Bronchial epithelial cell (primary cell): Measurements from ENCODE around the gene DUSP22. TPM values are rescaled to one million over a fixed set of nuclear protein-coding genes. Genes with fewer than 3 reads are reported as not detected.

ENCODE experiments used
- DNase-seq: peaks from one replicate; pipeline ENCODE4 v3.0.0-alpha.2; 2010; ENCODE audit warnings: low read depth
- FAIRE-seq: peaks from 2 replicates; lab custom pipeline; 2011; peaks lifted over from hg19 to GRCh38; lab: Jason Lieb, UNC
- H3K27me3 ChIP-seq: 2 replicates; pipeline ENCODE4 v1.5.1; 2011; ENCODE audit warnings: low read length; ENCODE audit not compliant: control insufficient read depth, insufficient read depth
- H3K36me3 ChIP-seq: 2 replicates; pipeline ENCODE4 v1.5.1; 2011; ENCODE audit warnings: low read length; ENCODE audit not compliant: control insufficient read depth, insufficient read depth
- H3K4me3 ChIP-seq: 2 replicates; pipeline ENCODE4 v1.5.1; 2011; ENCODE audit warnings: mild to moderate bottlenecking, low read depth, low read length, control low read depth
- total RNA-seq: library from RNA; depleted of rRNA; stranded (reverse); fragments of >200 nt; gene quantifications from 2 replicates; pipeline ENCODE4 v1.2.1, GENCODE V29; 2014
- TF ChIP-seq, protein P1 (sequence below): IDR thresholded peaks from 2 replicates; pipeline ENCODE4 v1.5.1; 2011; ENCODE audit warnings: mild to moderate bottlenecking, moderate library complexity, low read length, control low read depth, inconsistent platforms; ENCODE audit not compliant: insufficient read depth, severe bottlenecking

The DUSP22 gene
- total RNA-seq, 1 donor from 2014 or later, result 33.7 TPM

DNA sequence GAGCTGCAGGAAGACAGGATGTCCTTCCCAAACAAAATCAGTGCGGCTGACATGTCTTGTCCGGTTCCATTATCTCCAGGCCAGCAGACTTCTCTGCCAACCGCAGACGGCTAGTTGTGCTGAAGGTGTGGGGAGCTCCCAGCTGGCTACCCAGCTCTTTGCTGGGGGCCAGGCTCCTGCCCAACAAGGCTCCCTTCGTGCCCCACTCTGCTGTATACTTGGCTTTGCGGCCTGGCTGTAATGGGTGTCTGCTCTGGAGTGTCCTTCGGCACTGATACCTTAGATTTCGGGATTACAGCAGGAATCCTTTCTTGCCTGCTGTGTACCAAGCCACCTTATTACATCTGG lies 50.5 kb downstream of the DUSP22 start:
- FAIRE-seq, result no peak
- TF ChIP-seq, protein P1, sequence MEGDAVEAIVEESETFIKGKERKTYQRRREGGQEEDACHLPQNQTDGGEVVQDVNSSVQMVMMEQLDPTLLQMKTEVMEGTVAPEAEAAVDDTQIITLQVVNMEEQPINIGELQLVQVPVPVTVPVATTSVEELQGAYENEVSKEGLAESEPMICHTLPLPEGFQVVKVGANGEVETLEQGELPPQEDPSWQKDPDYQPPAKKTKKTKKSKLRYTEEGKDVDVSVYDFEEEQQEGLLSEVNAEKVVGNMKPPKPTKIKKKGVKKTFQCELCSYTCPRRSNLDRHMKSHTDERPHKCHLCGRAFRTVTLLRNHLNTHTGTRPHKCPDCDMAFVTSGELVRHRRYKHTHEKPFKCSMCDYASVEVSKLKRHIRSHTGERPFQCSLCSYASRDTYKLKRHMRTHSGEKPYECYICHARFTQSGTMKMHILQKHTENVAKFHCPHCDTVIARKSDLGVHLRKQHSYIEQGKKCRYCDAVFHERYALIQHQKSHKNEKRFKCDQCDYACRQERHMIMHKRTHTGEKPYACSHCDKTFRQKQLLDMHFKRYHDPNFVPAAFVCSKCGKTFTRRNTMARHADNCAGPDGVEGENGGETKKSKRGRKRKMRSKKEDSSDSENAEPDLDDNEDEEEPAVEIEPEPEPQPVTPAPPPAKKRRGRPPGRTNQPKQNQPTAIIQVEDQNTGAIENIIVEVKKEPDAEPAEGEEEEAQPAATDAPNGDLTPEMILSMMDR, result no peak
- DNase-seq, result no peak
- Histone ChIP-seq H3K27me3 (no peaks in the 10 kb centered on the region), H3K36me3 (peaks cover 6% of the 10 kb centered on the region), H3K4me3 (no peak overlapping the region)

DNA sequence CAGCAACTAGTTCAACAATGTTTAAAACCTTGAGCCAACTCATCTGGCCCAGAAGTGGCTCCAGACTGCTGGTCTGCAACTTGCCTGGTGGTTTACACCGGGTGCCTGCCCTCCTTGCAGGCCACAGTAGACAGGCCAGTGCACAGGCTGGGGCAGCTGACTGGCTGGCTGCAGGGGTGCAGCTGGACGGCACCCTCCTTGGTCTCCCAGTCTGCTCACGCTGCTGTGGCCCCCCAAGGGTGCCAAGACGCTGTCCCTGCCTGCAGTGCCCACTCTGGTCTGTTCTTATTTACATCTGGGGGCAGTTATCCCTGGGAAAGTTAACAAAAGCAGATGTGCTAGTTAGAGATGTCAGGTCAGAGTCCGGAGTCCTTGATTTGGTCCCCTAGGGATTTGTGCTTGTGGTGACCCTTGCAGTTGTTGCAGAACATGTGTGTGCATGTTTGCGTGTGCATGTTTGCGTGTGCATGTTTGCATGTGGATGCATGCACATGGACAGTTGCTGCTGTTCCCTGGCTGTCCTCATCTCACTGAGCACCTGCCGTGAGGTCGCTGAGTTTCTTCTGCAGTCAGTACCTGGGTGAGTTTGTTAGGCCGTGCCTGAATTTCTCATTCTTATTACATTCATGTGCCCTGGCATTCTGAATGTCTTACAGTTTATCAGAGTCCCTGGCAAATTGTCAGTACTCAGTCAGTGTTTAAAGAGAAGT lies 51.1 kb downstream of the DUSP22 start:
- H3K4me3 ChIP-seq, result no peak overlapping the region
- TF ChIP-seq, protein P1, result no peak
- DNase-seq (no peak), FAIRE-seq (peak; percentile 90)
- H3K36me3 ChIP-seq, result peaks cover 9% of the 10 kb centered on the region
- H3K27me3 ChIP-seq, result no peaks in the 10 kb centered on the region

DNA sequence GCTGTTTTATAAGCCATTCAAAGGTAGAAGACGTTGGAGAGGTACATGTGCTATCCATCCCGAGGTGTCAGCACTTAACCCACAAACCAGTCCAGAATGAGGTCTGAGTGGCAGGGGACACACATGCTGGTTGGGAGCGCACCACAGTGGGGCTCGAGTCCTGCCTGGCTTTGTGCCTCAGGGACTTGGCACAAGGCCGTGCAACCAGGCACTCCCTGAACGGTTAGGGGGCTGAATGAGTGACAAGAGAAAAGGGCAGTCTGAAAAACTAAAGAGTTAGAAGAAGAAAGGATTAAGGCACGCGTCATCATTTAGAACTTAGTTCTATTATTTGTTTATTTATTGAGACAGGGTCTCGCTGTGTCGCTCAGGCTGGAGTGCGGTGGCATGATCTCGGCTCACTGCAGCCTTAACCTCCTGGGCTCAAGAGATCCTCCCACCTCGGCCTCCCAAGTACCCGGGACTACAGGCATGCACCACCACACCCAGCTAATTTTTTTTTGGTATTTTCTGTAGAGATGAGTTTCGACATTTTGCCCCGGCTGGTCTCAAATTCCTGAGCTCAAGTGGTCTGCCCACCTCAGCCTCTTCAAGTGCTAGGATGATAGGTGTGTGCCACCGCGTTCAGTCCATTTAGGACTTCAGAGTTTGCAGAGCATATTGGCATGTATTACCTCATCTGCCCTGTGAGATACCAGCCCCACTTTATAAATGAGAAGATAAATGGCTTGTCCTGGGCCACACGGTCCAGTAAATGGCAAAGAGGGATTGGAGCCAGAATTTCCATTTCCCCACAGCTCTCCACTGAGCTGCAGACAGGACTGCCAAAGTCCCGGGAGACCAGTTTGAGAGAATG lies 51.9 kb downstream of the DUSP22 start:
- Histone ChIP-seq H3K4me3 (no peak overlapping the region), H3K27me3 (no peaks in the 10 kb centered on the region), H3K36me3 (peaks cover 9% of the 10 kb centered on the region)
- no peak for DNase-seq
- FAIRE-seq, result no peak
- TF ChIP-seq, protein P1, result no peak

DNA sequence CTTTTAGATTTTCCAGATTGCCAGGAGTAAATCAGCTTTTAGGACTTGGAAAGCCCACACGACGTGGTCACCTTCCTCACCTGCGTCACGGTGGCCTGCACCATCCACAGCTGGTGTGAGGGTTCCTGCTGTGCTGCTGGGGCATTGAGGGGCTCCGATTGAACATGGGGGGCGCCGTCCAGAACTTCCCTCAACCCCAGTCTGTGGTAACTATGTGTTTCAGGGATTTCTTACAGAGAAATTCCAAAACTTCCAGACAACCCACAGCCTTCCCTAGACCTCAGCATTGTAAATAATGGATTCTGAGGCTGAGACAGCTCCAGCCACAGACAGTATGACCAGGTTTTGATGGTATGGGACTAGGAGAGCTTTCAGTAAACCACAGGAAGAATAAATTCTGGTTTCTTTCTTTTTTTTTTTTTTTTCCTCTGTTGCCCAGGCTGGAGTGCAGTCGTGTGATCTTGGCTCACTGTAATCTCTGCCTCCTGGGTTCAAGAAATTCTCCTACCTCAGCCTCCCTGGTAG lies 52.6 kb downstream of the DUSP22 start:
- H3K27me3 ChIP-seq, result no peaks in the 10 kb centered on the region
- FAIRE-seq, result no peak
- TF ChIP-seq, protein P1, result no peak
- H3K4me3 ChIP-seq, result no peak overlapping the region
- H3K36me3 ChIP-seq, result peaks cover 9% of the 10 kb centered on the region
- no peak for DNase-seq

DNA sequence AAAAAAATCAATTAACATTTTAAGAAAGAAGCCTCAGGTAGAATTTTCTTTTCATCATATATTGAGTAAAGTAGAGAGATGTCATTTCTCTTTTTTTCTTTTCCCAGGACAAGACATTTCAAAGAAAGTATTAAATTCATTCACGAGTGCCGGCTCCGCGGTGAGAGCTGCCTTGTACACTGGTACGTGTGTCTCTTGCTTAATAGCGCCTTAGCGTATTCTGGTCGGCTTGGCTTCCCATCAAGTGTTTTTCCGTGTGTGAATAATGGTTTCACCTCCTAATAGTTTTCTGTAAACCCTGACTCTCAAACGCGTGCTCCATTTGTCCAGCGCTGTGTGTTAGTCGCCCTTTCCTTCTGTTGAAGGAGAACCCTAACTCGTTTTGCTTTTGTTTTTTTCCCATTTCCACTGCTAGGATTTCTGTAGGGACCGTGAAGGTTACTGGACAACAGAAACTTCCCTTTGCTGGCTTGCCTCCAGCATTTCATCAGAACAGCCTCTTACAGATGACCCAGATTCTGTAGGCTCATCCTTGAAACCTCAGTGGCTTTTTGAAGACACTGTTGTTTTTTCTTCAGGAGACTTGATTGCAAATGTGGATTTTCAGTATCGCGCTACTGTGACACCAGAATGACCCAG lies 53.6 kb downstream of the DUSP22 start:
- DNase-seq (no peak), FAIRE-seq (no peak)
- H3K27me3 ChIP-seq, result no peaks in the 10 kb centered on the region
- peaks cover 9% of the 10 kb centered on the region for H3K36me3 ChIP-seq
- no peak overlapping the region for H3K4me3 ChIP-seq
- TF ChIP-seq, protein P1, result no peak
